Activated naive CD4-positive, alpha-beta T cell treated with anti-CD3 and anti-CD28 coated beads, Interleukin-2, amount 10 ng/mL, durations not matched to agents 7 days and 5 days (primary cell): ENCODE measurements around the gene LSM14B.

Experiments used
- CTCF ChIA-PET: fragments of 350-600 bp; sonication (Branson Sonifier 250); formaldehyde crosslinking; loops from one replicate; lab custom pipeline; 2021; ENCODE audit warnings: antibody characterized with exemption; lab: Charles Lee
- DNase-seq: peaks from one replicate; pipeline ENCODE4 v3.0.0-alpha.2; 2020
- H3K27ac Mint-ChIP-seq: one replicate; pipeline ENCODE4 v1.8.0; 2021; ENCODE audit warnings: mild to moderate bottlenecking, moderate library complexity, mixed read lengths
- H3K27me3 Mint-ChIP-seq: one replicate; pipeline ENCODE4 v1.8.0; 2021; ENCODE audit warnings: mild to moderate bottlenecking, mixed read lengths
- H3K36me3 Mint-ChIP-seq: one replicate; pipeline ENCODE4 v1.8.0; 2021; ENCODE audit warnings: mixed read lengths
- H3K4me1 Mint-ChIP-seq: one replicate; pipeline ENCODE4 v1.8.0; 2021; ENCODE audit warnings: mixed read lengths
- H3K4me3 Mint-ChIP-seq: one replicate; pipeline ENCODE4 v1.8.0; 2021; ENCODE audit warnings: mild to moderate bottlenecking, moderate library complexity, mixed read lengths
- H3K9me3 Mint-ChIP-seq: one replicate; pipeline ENCODE4 v1.8.0; 2021; ENCODE audit warnings: mixed read lengths

Gene LSM14B

DNA sequence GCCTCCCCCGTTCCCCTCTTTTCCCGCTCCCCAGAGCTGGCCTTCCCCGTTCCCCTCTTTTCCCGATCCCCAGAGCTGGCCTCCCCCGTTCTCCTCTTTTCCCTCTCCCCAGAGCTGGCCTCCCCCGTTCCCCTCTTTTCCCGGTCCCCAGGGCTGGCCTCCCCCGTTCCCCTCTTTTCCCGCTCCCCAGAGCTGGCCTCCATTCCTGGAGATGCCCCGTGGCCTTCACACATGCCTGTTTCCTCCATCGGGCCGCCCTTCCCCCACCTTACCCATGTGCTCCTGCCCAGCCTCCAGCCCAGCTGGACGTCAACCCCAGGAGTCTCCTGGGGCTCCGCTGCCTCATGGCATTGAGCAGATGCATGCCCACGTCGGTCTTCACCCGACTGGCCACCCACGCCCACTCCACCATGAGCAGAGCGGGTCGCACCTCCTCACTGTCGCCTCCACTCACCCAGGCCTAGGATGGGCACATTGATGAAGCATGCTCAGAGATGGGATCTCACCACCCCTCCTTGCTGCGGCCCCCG is 29.6 kb downstream of the LSM14B start:
- Mint-ChIP-seq H3K4me3 (no peak overlapping the region), H3K27ac (no peak overlapping the region), H3K36me3 (peaks cover 27% of the 10 kb centered on the region), H3K9me3 (peaks cover 15% of the 10 kb centered on the region), H3K27me3 (no peaks in the 10 kb centered on the region), H3K4me1 (peaks cover 6% of the 10 kb centered on the region)
- DNase-seq = no peak
- CTCF ChIA-PET = no interaction called here

GRCh38 chr20:62155428-62156253 is 33.4 kb downstream of the LSM14B start:
- H3K4me1 Mint-ChIP-seq = peaks cover 8% of the 10 kb centered on the region
- no peaks in the 10 kb centered on the region for H3K27me3 Mint-ChIP-seq
- peaks cover 39% of the 10 kb centered on the region for H3K36me3 Mint-ChIP-seq
- H3K9me3 Mint-ChIP-seq = peaks cover 15% of the 10 kb centered on the region
- DNase-seq = no peak
- CTCF ChIA-PET = interaction anchor here (1.3 kb wide), 1 partner anchor 144 kb away, joined by 4 read pairs; no protein-coding TSS in a partner anchor
- no peak overlapping the region for H3K4me3 Mint-ChIP-seq
- no peak overlapping the region for H3K27ac Mint-ChIP-seq

DNA sequence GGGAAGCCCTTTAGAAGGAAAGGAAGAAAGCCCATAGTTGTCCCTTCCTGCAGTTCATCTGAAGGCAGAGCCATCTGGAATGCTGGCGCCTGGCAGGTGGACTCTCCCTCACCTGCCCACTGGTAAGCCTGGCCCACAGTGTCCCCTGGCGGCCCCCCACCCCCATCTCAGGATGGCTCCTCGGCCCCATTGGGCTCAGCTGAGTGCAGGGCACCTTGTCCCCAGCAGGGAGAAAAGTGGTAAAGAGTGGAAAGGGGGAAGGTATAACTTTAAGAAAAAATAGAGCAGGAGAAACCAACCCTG is 33.9 kb downstream of the LSM14B start:
- H3K4me1 Mint-ChIP-seq = peaks cover 8% of the 10 kb centered on the region
- no peak overlapping the region for H3K4me3 Mint-ChIP-seq
- DNase-seq = no peak
- H3K27me3 Mint-ChIP-seq = no peaks in the 10 kb centered on the region
- CTCF ChIA-PET = interaction anchor here (0.6 to 1.3 kb wide), 3 partner anchors 10 to 244 kb away, joined by 3 to 4 read pairs (median 4); no protein-coding TSS in a partner anchor
- peaks cover 42% of the 10 kb centered on the region for H3K36me3 Mint-ChIP-seq
- no peak overlapping the region for H3K27ac Mint-ChIP-seq
- H3K9me3 Mint-ChIP-seq = peaks cover 15% of the 10 kb centered on the region

DNA sequence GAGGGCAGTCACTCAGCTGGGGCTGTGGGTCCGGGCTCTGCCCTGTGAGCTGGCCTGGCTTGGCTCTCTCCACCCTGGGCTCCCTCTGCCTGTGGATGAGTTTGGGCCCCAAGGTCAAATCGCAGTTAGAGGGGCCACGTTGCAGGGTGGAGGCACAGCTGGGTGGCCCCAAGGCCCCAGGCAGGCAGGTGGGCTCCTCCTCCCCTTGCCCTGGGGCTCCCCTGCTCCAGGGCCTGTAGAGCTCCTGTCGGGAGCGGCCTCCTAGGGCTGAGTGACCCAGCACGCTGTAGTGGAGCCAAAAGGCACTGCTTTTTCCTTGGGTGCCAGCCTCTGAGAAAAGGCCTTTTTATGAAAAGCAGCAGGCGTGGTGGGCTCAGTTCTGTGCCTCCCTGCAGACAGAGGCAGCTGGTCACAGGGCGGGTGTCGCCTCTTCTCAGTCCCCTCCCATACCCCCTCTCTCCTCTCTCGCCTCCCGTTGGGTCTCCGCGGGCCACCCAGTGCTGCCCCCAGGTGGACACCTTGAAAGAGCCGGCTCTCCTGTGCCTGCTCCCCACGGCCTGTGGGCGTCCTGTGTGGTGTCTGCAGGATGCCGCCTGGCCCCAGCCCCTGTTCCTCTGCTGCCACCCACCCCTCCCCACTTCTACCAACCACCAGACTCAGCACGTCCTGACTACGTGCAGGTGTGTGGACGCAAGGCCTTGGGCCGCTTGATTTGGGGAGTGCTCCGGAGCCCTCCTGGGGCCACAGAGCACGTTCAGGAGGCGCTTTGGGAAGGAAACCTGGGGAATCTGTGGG is 34.5 kb downstream of the LSM14B start:
- Mint-ChIP-seq H3K4me1 (peaks cover 8% of the 10 kb centered on the region), H3K4me3 (no peak overlapping the region), H3K27ac (no peak overlapping the region), H3K36me3 (peaks cover 44% of the 10 kb centered on the region), H3K9me3 (peaks cover 15% of the 10 kb centered on the region), H3K27me3 (no peaks in the 10 kb centered on the region)
- peak; percentile 84 for DNase-seq
- CTCF ChIA-PET = interaction anchor here (0.6 to 1.3 kb wide), 3 partner anchors 10 to 243 kb away, joined by 3 to 4 read pairs (median 4); no protein-coding TSS in a partner anchor

DNA sequence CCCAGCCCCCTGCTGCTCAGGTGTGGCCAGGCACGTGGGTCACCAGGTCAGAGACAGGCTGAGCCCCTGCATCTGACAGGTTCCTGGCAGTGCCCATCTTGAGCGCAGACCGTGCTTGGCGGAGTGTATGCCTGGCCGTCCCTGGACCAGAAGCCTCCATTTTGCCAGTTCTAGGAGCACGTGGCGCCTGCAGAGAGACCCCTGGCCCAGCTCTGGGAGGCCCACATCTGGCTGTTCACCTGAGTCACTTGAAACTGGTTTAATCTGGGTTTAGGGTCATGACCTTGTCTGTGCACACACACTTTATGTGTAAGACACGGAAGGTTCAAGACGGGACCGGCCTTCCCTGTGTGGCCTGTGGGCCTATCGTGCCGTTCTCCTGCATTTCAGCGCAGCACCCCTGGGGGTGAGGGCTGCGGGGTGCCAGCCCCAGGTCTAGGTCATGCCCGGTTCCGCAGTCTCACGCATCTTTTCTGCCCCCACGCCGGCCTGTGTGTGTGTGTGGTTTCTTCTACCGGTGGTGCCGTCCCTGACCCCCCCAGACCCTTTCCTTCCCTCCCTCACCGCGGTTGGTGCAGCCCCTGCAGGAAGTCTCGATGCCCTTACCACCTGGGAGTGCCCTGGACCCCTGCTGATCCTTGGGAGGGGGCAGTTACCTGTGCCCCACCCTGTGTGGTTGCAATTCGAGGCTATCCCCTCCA is 35.3 kb downstream of the LSM14B start:
- Mint-ChIP-seq H3K9me3 (peaks cover 12% of the 10 kb centered on the region), H3K4me1 (peaks cover 8% of the 10 kb centered on the region), H3K27me3 (no peaks in the 10 kb centered on the region), H3K4me3 (no peak overlapping the region), H3K27ac (no peak overlapping the region), H3K36me3 (peaks cover 39% of the 10 kb centered on the region)
- CTCF ChIA-PET = interaction anchor here (1.3 kb wide), 1 partner anchor 146 kb away, joined by 4 read pairs; no protein-coding TSS in a partner anchor
- no peak for DNase-seq

DNA sequence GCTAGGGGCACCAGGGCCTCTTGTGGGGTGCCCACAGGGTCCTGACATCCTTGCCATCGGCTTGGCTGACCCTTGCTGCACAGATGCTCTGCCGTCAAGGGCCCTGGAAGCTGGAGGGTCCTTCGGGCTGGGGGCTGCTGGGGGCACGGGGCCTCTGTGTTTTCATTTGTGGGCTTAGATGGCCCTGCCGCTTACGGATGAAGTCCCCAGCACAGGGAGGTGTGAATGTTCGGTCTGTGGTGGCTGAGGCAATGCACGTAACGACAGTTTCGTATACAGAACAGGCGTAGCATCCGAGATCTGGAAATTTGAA is 35.8 kb downstream of the LSM14B start:
- Mint-ChIP-seq H3K27ac (no peak overlapping the region), H3K4me3 (no peak overlapping the region), H3K9me3 (peaks cover 8% of the 10 kb centered on the region), H3K4me1 (peaks cover 8% of the 10 kb centered on the region), H3K36me3 (peaks cover 35% of the 10 kb centered on the region), H3K27me3 (no peaks in the 10 kb centered on the region)
- CTCF ChIA-PET = no interaction called here
- no peak for DNase-seq

DNA sequence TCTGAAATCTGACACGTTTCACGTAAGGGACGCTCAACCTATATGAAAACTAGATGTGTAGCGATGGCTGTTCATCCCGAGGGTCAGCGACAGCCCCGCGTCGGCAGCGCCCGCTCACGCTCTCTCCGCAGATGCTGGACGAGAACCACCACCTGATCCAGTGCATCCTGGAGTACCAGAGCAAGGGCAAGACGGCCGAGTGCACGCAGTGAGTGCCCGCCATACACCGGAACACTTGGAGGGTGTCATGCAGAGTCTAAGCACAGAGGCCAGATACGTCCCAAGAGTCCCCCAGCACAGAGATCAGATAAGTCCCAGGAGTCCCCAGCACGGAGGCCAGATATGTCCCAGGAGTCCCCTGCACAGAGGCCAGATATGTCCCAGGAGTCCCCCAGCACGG is 36.3 kb downstream of the LSM14B start:
- Mint-ChIP-seq H3K36me3 (peaks cover 31% of the 10 kb centered on the region), H3K27me3 (no peaks in the 10 kb centered on the region), H3K9me3 (peaks cover 5% of the 10 kb centered on the region), H3K4me3 (no peak overlapping the region), H3K4me1 (peaks cover 8% of the 10 kb centered on the region), H3K27ac (no peak overlapping the region)
- DNase-seq = no peak
- CTCF ChIA-PET = no interaction called here

- CTCF ChIA-PET = interaction anchor here (0.8 kb wide), 1 partner anchor 13 kb away, joined by 3 read pairs; no protein-coding TSS in a partner anchor
- no peaks in the 10 kb centered on the region for H3K9me3 Mint-ChIP-seq
- peaks cover 26% of the 10 kb centered on the region for H3K36me3 Mint-ChIP-seq
- H3K4me1 Mint-ChIP-seq = peaks cover 8% of the 10 kb centered on the region
- no peak overlapping the region for H3K4me3 Mint-ChIP-seq
- no peak overlapping the region for H3K27ac Mint-ChIP-seq
- no peaks in the 10 kb centered on the region for H3K27me3 Mint-ChIP-seq
- no peak for DNase-seq
Observed at GRCh38 chr20:62159052-62159451, 36.8 kb downstream of the LSM14B start.

GRCh38 chr20:62159839-62160238 is 37.6 kb downstream of the LSM14B start:
- H3K27me3 Mint-ChIP-seq = no peaks in the 10 kb centered on the region
- peaks cover 22% of the 10 kb centered on the region for H3K36me3 Mint-ChIP-seq
- no peaks in the 10 kb centered on the region for H3K9me3 Mint-ChIP-seq
- H3K4me3 Mint-ChIP-seq = no peak overlapping the region
- CTCF ChIA-PET = no interaction called here
- no peak overlapping the region for H3K27ac Mint-ChIP-seq
- DNase-seq = no peak
- peaks cover 8% of the 10 kb centered on the region for H3K4me1 Mint-ChIP-seq

- H3K4me3 Mint-ChIP-seq = no peak overlapping the region
- H3K9me3 Mint-ChIP-seq = no peaks in the 10 kb centered on the region
- H3K27ac Mint-ChIP-seq = no peak overlapping the region
- peaks cover 21% of the 10 kb centered on the region for H3K36me3 Mint-ChIP-seq
- CTCF ChIA-PET = no interaction called here
- H3K4me1 Mint-ChIP-seq = peaks cover 8% of the 10 kb centered on the region
- no peak for DNase-seq
- no peaks in the 10 kb centered on the region for H3K27me3 Mint-ChIP-seq
Observed at GRCh38 chr20:62160253-62160652, 38.0 kb downstream of the LSM14B start.

GRCh38 chr20:62160876-62161275 is 38.6 kb downstream of the LSM14B start:
- peaks cover 7% of the 10 kb centered on the region for H3K4me1 Mint-ChIP-seq
- H3K36me3 Mint-ChIP-seq = peaks cover 19% of the 10 kb centered on the region
- no peak overlapping the region for H3K4me3 Mint-ChIP-seq
- H3K9me3 Mint-ChIP-seq = no peaks in the 10 kb centered on the region
- no peak for DNase-seq
- H3K27me3 Mint-ChIP-seq = no peaks in the 10 kb centered on the region
- no peak overlapping the region for H3K27ac Mint-ChIP-seq
- CTCF ChIA-PET = no interaction called here

GRCh38 chr20:62161347-62161746 is 39.1 kb downstream of the LSM14B start:
- Mint-ChIP-seq H3K9me3 (no peaks in the 10 kb centered on the region), H3K4me1 (peaks cover 6% of the 10 kb centered on the region), H3K27ac (no peak overlapping the region), H3K4me3 (no peak overlapping the region), H3K27me3 (no peaks in the 10 kb centered on the region), H3K36me3 (peaks cover 23% of the 10 kb centered on the region)
- no peak for DNase-seq
- CTCF ChIA-PET = no interaction called here

DNA sequence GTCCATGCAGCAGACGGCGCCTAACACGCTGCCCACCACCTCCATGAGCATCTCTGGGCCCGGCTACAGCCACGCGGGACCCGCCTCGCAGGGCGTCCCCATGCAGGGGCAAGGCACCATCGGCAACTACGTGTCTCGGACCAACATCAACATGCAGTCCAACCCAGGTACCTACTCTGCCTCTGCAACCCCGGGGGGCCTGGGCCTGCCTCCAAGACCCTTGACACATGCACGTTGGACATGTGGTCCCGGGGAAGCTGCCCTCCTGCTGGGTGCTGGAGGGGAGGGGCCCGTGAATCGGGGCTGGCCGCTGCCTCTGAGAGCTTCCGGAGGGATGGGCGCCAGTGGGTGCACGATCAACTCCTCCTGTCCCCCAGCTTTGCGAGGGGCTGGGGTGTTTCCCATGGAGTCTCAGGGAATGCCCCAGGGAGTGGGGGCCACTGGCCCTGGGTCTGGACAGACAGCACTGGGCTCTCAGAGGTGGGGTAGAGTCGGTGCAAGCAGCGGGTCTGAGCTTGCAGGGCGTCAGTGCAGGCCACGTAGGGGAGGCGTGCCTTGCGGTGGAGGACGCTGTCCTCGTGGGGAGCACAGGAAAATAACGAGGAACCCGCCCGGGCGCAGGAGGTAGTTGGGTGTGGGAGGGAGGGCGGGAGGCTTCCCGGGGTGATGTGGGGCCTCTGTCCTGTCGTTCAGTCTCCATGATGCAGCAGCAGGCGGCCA is 40.6 kb downstream of the LSM14B start:
- Mint-ChIP-seq H3K4me3 (no peak overlapping the region), H3K9me3 (no peaks in the 10 kb centered on the region), H3K27ac (no peak overlapping the region), H3K36me3 (peaks cover 24% of the 10 kb centered on the region), H3K27me3 (no peaks in the 10 kb centered on the region), H3K4me1 (peaks cover 3% of the 10 kb centered on the region)
- DNase-seq = no peak
- CTCF ChIA-PET = no interaction called here
